Measurements from ENCODE around the gene EIF2B4. TPM values are rescaled to one million over a fixed set of nuclear protein-coding genes. Genes with fewer than 3 reads are reported as not detected.
A peak's percentile ranks its signal among the peaks of the same experiment; 100 is the strongest.

Gene EIF2B4
- total and polyA plus RNA-seq, 9 of the 15 experiments (the other 6 are each of a cell fraction or from before 2014, with no cell fraction given) = 29.7 to 80.3 (median 58.9) TPM

- TF ChIP-seq HINFP (tag; conservative IDR thresholded peaks at IDR 0.05; ENCODE audit: low read depth) (no peak), POLR2H (tag; IDR thresholded peaks at IDR 0.05; ENCODE audit: low read depth) (peak; percentile 18), KLF10 (CRISPR knock-in tag; IDR thresholded peaks at IDR 0.05) (no peak), SUPT5H (IDR thresholded peaks at IDR 0.05) (peak; percentile 83), ZBTB26 (CRISPR knock-in tag; IDR thresholded peaks at IDR 0.05) (no peak), CXXC5 (CRISPR knock-in tag; IDR thresholded peaks at IDR 0.05) (peak; percentile 96), BDP1 (IDR thresholded peaks at IDR 0.05; ENCODE audit: insufficient read depth, insufficient read length) (no peak), ZNF24 (IDR thresholded peaks at IDR 0.05) (no peak), USF1 (CRISPR knock-in tag; IDR thresholded peaks at IDR 0.05) (peak; percentile 54), ZNF280B (CRISPR knock-in tag; IDR thresholded peaks at IDR 0.05) (no peak), KDM2B (CRISPR knock-in tag; IDR thresholded peaks at IDR 0.05) (no peak), SIN3B (IDR thresholded peaks at IDR 0.05; ENCODE audit: low read depth) (peak; percentile 86), CHCHD3 (CRISPR knock-in tag; IDR thresholded peaks at IDR 0.05) (no peak), ZNF133 (CRISPR knock-in tag; IDR thresholded peaks at IDR 0.05) (no peak), LARP7 (IDR thresholded peaks at IDR 0.05) (peak; percentile 70; the same call in 1 of the 2 replicates), MYNN (IDR thresholded peaks at IDR 0.05) (no peak), MYNN (CRISPR knock-in tag; IDR thresholded peaks at IDR 0.05) (no peak), SMC3 (conservative IDR thresholded peaks at IDR 0.05; ENCODE audit: insufficient read depth, low read depth, low read length) (peak; percentile 63; the same call in 1 of the 2 replicates), CCAR2 (IDR thresholded peaks at IDR 0.05; ENCODE audit: low read depth, low read length) (no peak), TRIM28 (IDR thresholded peaks at IDR 0.05) (no peak), CHD1 (IDR thresholded peaks at IDR 0.05; ENCODE audit: low read length) (peak; percentile 86), FUS (optimal IDR thresholded peaks at IDR 0.05; ENCODE audit: low read depth, low read length) (no peak), SAFB (IDR thresholded peaks at IDR 0.05; ENCODE audit: borderline replicate concordance, low read depth, low read length) (peak; percentile 89), CEBPG (CRISPR knock-in tag; IDR thresholded peaks at IDR 0.05) (peak; percentile 80), CEBPG (tag; conservative IDR thresholded peaks at IDR 0.05 in 1 of 2, IDR thresholded peaks at IDR 0.05 in 1 of 2) (no peak), POLR3G (IDR thresholded peaks at IDR 0.05; ENCODE audit: extremely low read depth, insufficient read length, insufficient replicate concordance) (no peak), HNRNPL (IDR thresholded peaks at IDR 0.05; ENCODE audit: low read depth, low read length) (peak; percentile 72; the same call in 1 of the 2 replicates)
Measured at GRCh38 chr2:27370026-27370815, at the start of gene EIF2B4, which contains the start of gene SNX17 (continued).

Data from K562 (cell line).